Adrenal gland (tissue), 12 donors: ENCODE data around the gene ACER3. TPM values are rescaled to one million over a fixed set of nuclear protein-coding genes. Genes with fewer than 3 reads are reported as not detected.
"Not testable (repeated sequence)": the region's sequence is repeated elsewhere in the genome, so short reads cannot be mapped to it uniquely, and the experiment has no call there.

Experiments
- DNase-seq, 7 donors: peaks; one replicate each; pipeline ENCODE4 v3.0.0-alpha.2; 2019 to 2020
- H3K27ac ChIP-seq, 5 donors: fragments of 200-600 bp; sonication (generic) in 4 of 5; 1 replicate in 3 of 5; 2 replicates in 2 of 5; pipeline versions ENCODE4 v1.5.1 to v1.8.0; 2016 to 2020; ENCODE audit warnings: mild to moderate bottlenecking in 1 of 5
- H3K27me3 ChIP-seq: fragments of 200-600 bp; 2 replicates; pipeline ENCODE4 v1.8.0; 2021
- H3K36me3 ChIP-seq, 2 donors: fragments of 200-600 bp; replicated peaks in 1 of 2; 1 replicate in 1 of 2; 2 replicates in 1 of 2; pipeline versions ENCODE4 v1.5.1 to v1.8.0; 2018 to 2022
- H3K4me1 ChIP-seq, 2 donors: fragments of 200-600 bp; replicated peaks in 1 of 2; 1 replicate in 1 of 2; 2 replicates in 1 of 2; pipeline versions ENCODE4 v1.5.1 to v1.8.0; 2018 to 2021
- H3K4me3 ChIP-seq, 4 donors: fragments of 200-600 bp; sonication (generic) in 3 of 4; one replicate each; pipeline ENCODE4 v1.5.1; 2016 to 2018
- H3K9me3 ChIP-seq, 3 donors: fragments of 200-600 bp; sonication (generic) in 1 of 3; replicated peaks in 1 of 3; 1 replicate in 2 of 3; 2 replicates in 1 of 3; pipeline versions ENCODE4 v1.5.1 to v1.8.0; 2016 to 2021
- POLR2A ChIP-seq, 2 donors: fragments of 450-650 bp; IDR thresholded peaks; one replicate each; pipeline ENCODE4 v1.6.1; 2017; ENCODE audit warnings: antibody characterized with exemption in 2 of 2, mild to moderate bottlenecking in 2 of 2, moderate library complexity in 1 of 2
- WGBS, 4 donors: extraction: QIAGEN DNeasy Blood & Tissue Kit in 2 of 4; methylation state at CpG; one replicate each; pipeline versions ENCODE4 v1.1.5 to v1.1.7; 2013 to 2017; 5-methylcytosine and 5-hydroxymethylcytosine counted together
- intact Hi-C, 2 donors: fragments of 100-400 bp; cut with DNase I; formaldehyde crosslinking; loops; one replicate each; pipeline versions ENCODE4 v1.14.1 to v1.15.0; 2022 to 2023
- polyA plus RNA-seq, 3 donors: library from polyadenylated mRNA; stranded (reverse); fragments of 200-250 nt in 2 of 3; fragments of 350-450 nt in 1 of 3; fragmentation: Illumina TruSeq in 1 of 3; extraction: RNeasy Lipid Tissue Mini Kit (QIAGEN cat#74804) in 1 of 3; gene quantifications; one replicate each; pipeline ENCODE4 v1.2.3, GENCODE V29; 2013 to 2014
- total RNA-seq, 9 donors: library from RNA; depleted of rRNA in 4 of 9; stranded (reverse); fragments of >200 nt in 4 of 9; fragments of 120-200 nt in 1 of 9; fragmentation: NEBNext Ultra II Directional in 1 of 9; extraction: Animal tissue kit (Norgen Biotek cat#: 25700) in 1 of 9; gene quantifications; one replicate each; pipeline versions ENCODE4 v1.1.0 to v1.2.4, GENCODE V29; 2013 to 2023
- TF ChIP-seq, protein P1 (sequence below), 6 experiments: fragments of 450-650 bp in 4 of 6; fragments of 200-600 bp in 2 of 6; sonication (generic) in 1 of 6; IDR thresholded peaks; 1 replicate in 5 of 6; 2 replicates in 1 of 6; pipeline versions ENCODE4 v1.5.1 to v1.8.0; 2016 to 2021; ENCODE audit warnings: antibody characterized with exemption in 6 of 6, mild to moderate bottlenecking in 2 of 6, moderate library complexity in 1 of 6
- donor health status: healthy with polysubstance abuse.
- donor health status: Bipolar disorder and iron deficiency.
- donor health status: DM: yes; HTN: yes; CAD: no.
- donor health status: DM: no; HTN: no; CAD: no.
- donor health status: DM: no; HTN: no; CAD: no.
- donor health status: DM: yes; HTN: yes; CAD: no.

The ACER3 gene
- total and polyA plus RNA-seq, 12 donors: 4.1 to 22.0 (median 15.3) TPM

DNA sequence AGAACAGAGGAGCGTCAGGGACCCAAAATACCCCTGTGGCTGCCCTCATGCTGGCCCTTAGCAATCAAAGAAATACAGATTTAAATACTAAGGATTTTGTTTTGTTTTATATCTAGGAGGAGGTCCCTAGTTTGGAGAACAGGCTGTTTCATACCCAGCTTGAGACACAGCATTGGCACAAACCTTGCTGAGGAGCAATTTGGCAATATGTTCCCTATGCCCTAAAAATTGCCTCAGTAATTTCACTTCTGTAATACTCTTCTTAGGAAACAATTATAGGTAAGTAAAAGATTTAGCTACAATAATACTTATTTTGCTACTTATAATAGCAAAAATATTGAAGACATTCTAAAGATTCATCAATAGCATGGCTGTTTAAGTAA, 40.5 kb upstream of the ACER3 start:
- no peaks in the 10 kb centered on the region for H3K36me3 ChIP-seq
- H3K9me3 ChIP-seq: peaks cover 0 to 13% (median 0%) of the 10 kb centered on the region in 3 donors
- 69 to 83% (median 82%) methylated on average over 1 of the region's 1 CpG for WGBS, 4 donors
- H3K27ac ChIP-seq: peak overlapping the region in 1 of 5 donors; percentile 8
- intact Hi-C loops: no loop called here
- no peak overlapping the region for H3K4me3 ChIP-seq
- TF ChIP-seq, protein P1, sequence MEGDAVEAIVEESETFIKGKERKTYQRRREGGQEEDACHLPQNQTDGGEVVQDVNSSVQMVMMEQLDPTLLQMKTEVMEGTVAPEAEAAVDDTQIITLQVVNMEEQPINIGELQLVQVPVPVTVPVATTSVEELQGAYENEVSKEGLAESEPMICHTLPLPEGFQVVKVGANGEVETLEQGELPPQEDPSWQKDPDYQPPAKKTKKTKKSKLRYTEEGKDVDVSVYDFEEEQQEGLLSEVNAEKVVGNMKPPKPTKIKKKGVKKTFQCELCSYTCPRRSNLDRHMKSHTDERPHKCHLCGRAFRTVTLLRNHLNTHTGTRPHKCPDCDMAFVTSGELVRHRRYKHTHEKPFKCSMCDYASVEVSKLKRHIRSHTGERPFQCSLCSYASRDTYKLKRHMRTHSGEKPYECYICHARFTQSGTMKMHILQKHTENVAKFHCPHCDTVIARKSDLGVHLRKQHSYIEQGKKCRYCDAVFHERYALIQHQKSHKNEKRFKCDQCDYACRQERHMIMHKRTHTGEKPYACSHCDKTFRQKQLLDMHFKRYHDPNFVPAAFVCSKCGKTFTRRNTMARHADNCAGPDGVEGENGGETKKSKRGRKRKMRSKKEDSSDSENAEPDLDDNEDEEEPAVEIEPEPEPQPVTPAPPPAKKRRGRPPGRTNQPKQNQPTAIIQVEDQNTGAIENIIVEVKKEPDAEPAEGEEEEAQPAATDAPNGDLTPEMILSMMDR (IDR thresholded peaks at IDR 0.05): no peak
- TF ChIP-seq POLR2A (IDR thresholded peaks at IDR 0.05): no peak
- H3K27me3 ChIP-seq: no peaks in the 10 kb centered on the region
- peaks cover 0 to 9% of the 10 kb centered on the region in 2 donors for H3K4me1 ChIP-seq
- no peak for DNase-seq

DNA sequence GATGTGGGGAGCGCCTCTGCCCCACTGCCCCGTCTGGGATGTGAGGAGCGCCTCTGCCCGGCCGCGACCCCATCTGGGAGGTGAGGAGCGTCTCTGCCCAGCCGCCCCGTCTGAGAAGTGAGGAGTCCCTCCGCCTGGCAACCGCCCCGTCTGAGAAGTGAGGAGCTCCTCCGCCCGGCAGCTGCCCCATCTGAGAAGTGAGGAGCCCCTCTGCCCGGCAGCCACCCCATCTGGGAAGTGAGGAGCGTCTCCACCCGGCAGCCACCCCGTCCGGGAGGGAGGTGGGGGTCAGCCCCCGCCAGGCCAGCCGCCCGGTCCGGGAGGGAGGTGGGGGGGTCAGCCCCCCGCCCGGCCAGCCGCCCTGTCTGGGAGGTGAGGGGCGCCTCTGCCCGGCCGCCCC, 39.3 kb upstream of the ACER3 start:
- H3K27me3 ChIP-seq, H3K4me3 ChIP-seq, H3K36me3 ChIP-seq, H3K27ac ChIP-seq, DNase-seq, intact Hi-C loops, H3K9me3 ChIP-seq: not testable (repeated sequence)
- 89 to 96% (median 92%) methylated on average over 2 to 28 of the region's 29 CpGs for WGBS, 4 donors
- H3K4me1 ChIP-seq: peaks cover 0 to 15% of the 10 kb centered on the region in 2 donors

DNA sequence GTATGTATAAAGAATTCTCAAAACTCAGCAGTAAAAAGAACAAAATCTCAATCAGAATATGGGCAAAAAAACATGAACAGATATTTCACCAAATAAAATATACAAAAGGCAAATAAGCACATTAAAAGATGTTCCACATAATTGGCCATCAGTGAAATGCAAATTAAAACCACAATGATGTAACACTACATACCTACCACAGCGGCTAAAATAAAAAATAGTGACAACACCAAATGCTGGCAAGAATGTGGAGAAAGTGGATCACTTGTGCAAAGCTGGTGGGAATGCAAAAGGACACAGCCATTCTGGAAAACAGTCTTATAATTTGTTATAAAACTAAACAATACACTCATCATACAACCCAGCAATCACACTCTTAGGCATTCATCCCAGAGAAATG, 38.3 kb upstream of the ACER3 start:
- no peaks in the 10 kb centered on the region for H3K27me3 ChIP-seq
- no peak overlapping the region for H3K27ac ChIP-seq
- no peak overlapping the region for H3K4me3 ChIP-seq
- TF ChIP-seq POLR2A (IDR thresholded peaks at IDR 0.05): no peak
- TF ChIP-seq, protein P1 (IDR thresholded peaks at IDR 0.05): no peak
- H3K4me1 ChIP-seq: peaks cover 0 to 15% of the 10 kb centered on the region in 2 donors
- intact Hi-C loops: no loop called here
- no peaks in the 10 kb centered on the region for H3K9me3 ChIP-seq
- H3K36me3 ChIP-seq: no peaks in the 10 kb centered on the region
- no peak for DNase-seq
- 76 to 87% (median 84%) methylated on average over 1 of the region's 1 CpG for WGBS, 4 donors

DNA sequence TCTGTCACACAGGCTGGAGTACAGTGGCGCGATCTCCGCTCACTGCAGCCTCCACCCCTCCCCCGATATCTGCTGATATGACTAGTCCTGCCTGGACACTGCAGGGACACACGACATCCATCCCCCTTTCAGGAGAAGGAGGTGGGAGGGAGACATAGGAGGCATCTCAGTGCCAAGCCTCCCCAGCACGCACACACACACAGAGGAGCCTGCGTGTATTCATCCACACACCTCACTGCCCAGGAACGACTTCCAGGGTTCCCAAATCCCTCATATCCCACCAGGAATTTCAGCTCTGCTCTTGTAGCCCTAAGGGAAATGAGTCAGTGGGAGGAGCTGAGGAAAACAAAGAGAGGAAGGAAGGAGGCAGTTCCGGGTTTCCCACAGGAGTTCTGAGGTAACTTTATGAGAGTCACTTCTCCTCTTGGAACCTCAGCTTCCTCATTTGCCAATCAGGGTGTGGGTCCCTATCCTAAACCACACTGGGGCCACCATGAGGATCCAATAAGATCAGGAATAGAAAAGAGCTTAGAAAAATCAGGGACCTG, 37.2 kb upstream of the ACER3 start:
- H3K36me3 ChIP-seq: no peaks in the 10 kb centered on the region
- peak overlapping the region in 3 of 5 donors; percentile 24 to 67 (median 65) for H3K27ac ChIP-seq
- peak in 3 of 7 donors; percentile 27 to 67 (median 32) for DNase-seq
- TF ChIP-seq, protein P1 (IDR thresholded peaks at IDR 0.05): no peak
- no peak for TF ChIP-seq POLR2A (IDR thresholded peaks at IDR 0.05)
- 62 to 66% (median 64%) methylated on average over 9 of the region's 9 CpGs for WGBS, 4 donors
- no peak overlapping the region for H3K4me3 ChIP-seq
- no peaks in the 10 kb centered on the region for H3K9me3 ChIP-seq
- peaks cover 0 to 15% of the 10 kb centered on the region in 2 donors for H3K4me1 ChIP-seq
- intact Hi-C loops: no loop called here
- H3K27me3 ChIP-seq: no peaks in the 10 kb centered on the region
